ENCODE results near the gene DACH2.

- no peak for TF ChIP-seq CTCF (IDR thresholded peaks at IDR 0.05)
- TF ChIP-seq POLR2A (IDR thresholded peaks at IDR 0.05), result no peak
Observed at GRCh38 chrX:86809651-86810050, 661.4 kb downstream of the DACH2 start.
